NCI-H510A (cell line): ENCODE data around the gene MEGF11.

ENCODE experiments used
- DNase-seq: peaks from one replicate; lab custom pipeline; 2025; lab: John Stamatoyannopoulos, UW

The MEGF11 gene

GRCh38 chr15:66139591-66140207, 113.9 kb downstream of the MEGF11 start:
- no peak for DNase-seq

DNA sequence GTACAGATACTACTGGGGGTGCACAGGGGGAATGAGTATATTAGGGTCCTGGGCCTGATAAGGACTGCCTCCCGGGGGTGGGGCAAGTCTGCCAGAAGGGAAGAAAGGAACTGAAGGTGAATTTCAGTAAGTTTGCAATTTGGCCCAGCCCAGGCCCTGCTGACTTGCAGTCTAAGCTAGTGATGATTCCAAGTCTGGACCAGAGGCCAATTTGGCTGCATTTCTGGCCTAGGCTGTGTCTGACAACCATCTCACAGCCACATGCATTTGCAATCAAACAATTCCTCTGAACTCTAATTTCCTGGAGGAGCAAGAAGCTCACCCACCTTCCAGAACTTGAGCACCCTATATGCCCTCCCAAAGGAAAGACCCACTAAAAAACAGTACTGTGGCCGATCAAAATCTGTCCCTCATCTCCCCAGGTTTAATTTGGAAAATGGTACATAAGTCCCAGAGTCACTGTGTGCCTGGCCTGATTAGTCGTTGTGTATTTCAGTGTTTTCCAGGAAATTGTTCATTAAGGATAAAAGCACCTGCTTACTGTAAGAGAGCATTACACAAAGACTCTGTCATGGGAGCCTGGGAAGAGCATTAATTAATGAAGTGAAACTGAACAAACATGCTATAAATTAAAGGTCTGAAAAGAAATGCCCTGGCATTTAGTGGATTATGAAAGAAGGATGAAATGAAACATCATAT, 114.5 kb downstream of the MEGF11 start:
- DNase-seq = no peak

- no peak for DNase-seq
Measured at GRCh38 chr15:66138096-66138783, 115.3 kb downstream of the MEGF11 start.

GRCh38 chr15:66136948-66137347, 116.6 kb downstream of the MEGF11 start:
- DNase-seq = no peak

- DNase-seq = no peak
Measured at GRCh38 chr15:66135664-66136063, 117.9 kb downstream of the MEGF11 start.

- no peak for DNase-seq
Measured at GRCh38 chr15:66134284-66134683, 119.3 kb downstream of the MEGF11 start.

- DNase-seq = no peak
Measured at GRCh38 chr15:66133247-66133885, 120.2 kb downstream of the MEGF11 start.

- no peak for DNase-seq
Measured at GRCh38 chr15:66132251-66132816, 121.2 kb downstream of the MEGF11 start.

GRCh38 chr15:66131831-66132230, 121.7 kb downstream of the MEGF11 start:
- DNase-seq = no peak

DNA sequence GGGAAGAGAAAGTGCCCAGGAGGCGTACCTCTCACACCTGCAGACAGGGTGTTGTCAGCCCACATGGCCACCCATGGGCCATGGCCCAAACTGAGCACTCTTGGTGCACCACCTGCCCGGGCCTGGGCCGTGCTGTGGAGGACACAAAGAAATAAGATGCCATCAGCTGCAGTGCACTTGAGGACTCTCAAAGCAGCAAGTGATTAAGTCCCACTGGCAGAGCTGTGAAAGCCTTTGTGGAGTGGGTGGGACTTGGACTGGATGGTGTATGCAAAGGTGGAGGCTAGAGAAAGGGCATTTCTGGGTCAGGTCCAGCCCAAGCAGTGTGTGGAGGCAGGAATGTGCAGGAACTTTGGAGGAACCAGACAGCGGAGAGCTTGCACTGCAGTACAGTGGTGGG, 122.3 kb downstream of the MEGF11 start:
- DNase-seq = no peak

DNA sequence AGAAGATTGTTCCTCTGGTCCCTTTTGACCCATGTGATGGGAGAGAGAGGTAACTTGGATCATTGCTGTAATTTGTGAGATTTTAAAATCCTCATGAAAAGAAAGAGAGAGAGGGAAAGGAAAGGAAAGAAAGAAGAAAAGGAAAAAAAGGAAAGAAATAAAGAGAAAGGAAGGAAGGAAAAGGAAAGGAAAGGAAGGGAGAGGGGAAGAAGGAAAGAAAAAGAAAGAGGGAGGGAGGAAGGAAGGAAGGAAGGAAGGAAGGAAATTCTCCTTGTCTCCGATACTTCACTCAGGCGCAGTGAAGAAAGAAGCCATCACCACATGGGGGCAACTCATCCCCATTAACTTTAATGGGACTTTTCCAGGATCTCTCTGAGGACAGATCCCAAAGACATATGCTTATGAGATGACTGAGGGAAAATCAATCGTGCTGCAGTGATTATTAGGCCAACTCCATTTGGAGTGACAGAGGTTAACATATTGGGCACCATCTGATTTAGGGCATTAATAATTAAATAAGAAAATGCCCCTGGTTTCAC, 123.0 kb downstream of the MEGF11 start:
- DNase-seq = no peak

DNA sequence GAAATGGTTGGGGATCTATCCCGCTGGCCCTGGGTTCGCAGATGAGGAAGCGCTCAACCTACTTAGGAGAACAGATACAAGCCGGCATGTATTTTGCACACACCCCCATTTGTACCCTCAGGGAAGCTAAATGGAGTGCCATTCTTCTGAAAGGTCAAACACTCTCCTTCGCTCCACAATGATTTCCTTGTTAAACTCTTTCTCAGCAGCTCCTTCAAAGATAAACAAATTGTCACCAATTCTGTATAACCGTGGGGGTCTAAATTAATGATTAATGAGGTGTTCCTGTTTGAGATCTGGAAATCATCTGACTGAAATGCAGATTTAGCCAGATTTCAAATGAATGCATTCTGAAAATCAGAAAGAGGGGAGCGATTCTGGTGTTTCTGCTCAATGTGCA, 124.0 kb downstream of the MEGF11 start:
- DNase-seq = no peak

DNA sequence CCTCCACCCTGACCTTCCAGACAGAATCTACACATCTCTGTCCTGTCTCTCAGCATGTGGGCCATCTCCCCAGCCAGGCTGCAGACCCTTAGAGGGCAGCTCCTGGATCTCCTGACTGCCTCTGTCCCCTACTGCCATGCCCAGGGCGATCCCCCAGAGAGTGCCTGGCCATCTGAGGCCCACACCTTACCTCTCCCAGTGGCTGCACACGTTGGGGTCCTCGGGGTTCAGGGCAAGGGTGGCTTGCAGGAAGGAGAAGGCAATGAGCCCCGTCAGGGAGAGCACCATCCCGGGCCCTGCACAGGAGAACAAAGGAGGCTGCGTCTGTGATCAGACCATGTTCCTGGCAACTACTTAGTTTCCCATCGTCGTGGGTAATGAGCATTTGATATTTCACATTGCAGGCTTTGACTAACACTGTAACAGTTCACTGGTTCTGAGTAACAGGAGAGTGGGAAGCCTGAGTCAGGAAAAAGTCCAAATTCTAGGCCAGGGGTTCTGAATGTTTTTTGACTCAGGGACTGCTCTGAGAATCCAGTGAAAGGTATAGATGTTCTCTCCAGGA, 125.4 kb downstream of the MEGF11 start:
- DNase-seq = no peak

DNA sequence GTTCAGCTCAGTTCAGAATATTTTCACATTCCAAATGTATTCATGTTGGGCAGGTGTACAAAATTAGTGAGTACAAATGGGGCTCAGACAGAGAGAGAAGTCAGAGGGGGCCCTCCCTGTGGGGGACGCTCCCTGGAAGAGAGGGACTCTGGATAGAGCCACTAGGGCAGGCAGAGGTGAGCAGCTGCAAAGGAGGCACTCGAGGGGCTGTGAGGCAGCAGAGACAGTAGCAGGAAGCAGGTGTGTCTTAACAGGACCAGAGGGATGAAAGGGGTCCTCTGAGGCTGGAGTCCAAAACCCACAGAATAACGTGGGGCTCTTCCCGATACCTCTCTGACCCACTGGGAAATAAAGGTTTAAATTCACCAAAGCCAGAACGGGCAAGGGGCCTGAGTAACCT, 127.1 kb downstream of the MEGF11 start:
- DNase-seq = no peak

- DNase-seq = no peak
Measured at GRCh38 chr15:66126031-66126441, 127.5 kb downstream of the MEGF11 start.

DNA sequence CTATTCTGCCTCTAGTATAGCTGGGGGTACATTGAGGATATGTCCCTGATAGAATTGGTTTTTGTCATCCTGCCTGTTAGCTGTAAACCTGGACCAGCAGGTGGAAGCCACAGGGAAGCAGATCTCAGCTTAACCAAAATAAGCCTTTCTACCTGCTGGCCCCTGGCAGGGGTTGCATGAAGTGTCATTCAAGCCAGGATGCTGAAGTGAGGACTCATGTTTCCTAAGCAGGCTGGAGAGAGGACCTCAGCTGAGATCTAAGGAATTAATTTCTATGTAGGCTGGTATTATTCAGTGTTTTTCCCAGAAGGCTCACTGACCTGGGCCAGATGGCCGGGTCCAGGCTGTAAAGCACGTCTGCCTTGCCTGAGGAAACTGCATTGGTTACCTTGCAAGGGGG, 128.9 kb downstream of the MEGF11 start:
- no peak for DNase-seq

DNA sequence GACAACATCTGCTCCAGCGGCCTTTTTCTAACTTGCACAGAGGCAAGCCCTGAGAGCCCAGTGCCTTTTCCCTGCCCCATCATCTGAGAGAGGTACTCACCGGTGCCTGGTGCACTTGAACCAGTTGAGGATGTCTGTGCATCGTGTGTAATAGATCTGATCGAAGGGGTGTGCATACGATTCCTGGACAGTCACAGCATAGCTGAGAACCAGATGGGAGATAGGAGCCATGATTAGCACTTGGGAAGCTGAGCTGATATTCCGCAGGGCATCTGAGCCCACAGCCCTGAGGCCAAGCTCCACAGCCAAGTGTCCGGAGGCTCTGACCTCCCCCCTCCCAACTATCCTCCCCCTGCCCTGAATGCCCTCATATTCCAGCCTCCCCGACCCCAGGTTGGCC, 129.8 kb downstream of the MEGF11 start:
- DNase-seq = no peak

GRCh38 chr15:66120422-66120821, 133.1 kb downstream of the MEGF11 start:
- no peak for DNase-seq

DNA sequence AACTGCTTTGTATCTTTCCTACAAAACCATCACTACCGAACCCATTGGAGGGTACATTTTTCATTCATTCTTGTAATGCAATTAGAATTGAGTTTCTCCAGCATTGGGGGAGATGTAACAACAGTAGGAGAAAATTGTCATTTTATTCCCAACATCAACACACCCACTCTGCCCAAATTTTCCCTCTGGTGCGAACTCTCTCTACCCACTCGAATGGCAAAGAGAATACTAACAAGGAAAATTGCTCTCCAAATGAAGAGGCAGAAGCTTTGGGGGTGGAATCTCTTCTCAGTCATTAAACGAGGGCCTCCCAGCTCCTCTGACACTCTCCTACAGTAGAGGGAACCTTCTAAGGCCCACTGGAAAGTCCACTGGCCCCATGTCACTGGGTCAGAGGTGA, 135.7 kb downstream of the MEGF11 start:
- no peak for DNase-seq

DNA sequence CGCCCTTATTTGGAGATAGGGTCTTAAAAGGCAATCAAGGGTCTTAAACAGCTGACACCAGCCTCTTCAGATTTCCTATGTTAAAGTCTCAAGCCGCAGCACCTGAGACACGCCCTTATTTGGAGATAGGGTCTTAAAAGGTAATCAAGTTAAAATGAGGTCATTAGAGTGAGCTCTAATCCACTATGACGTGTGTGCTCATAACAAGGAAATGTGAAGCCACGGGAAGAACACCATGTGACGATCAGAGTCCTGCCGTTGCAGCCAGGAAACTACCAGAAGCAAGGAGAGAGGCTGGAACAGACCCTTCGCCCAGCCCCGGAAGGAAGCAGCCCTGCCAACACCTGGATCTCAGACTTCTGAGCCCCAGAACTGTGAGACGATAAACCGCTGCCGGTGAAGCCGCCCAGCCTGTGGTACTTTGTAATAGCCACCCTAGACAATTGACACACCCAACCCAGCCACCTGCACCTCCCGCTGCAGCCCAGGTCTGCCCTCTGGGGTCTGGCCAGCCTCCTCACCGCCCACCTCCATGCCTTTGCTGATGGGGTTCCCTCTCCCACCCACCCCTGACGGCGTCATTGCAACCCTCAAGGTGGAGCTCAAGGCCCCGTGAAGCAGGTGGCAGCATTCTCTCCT, 137.9 kb downstream of the MEGF11 start:
- no peak for DNase-seq

DNA sequence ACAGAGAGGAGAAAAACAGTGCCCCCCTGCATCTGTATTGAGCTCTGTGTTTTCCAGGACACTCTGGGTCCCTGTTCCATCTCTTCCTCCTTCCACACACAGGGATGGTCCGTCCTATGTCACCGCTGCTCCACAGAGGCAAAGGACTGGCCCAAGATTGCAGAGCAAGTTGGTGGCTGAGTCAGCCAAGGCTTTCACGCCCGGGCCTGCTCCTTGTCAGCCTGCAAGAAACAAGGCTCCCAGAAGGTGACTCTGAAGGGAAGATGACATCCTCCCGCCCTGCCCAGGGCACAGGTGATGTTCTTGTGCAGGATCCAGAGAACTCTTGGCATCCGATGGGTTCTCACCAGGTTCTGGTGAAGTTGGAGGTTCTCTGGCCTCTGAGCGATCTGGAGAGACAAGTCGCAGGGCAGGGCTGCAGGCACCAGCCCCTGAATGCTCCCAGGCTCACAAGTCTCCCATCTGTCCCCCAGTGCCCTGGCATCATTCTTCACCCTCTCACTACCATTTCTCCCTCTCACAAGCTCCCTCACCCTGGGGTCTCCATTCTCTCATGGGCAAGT, 138.6 kb downstream of the MEGF11 start:
- no peak for DNase-seq
